Activated effector memory CD4-positive, alpha-beta T cell treated with Interleukin-2 at 50 U/mL for 16 hours (primary cell): ENCODE measurements around the gene PPARGC1A.

Source experiments
- DNase-seq: peaks from one replicate; pipeline ENCODE4 v3.0.0-alpha.2; 2020

PPARGC1A gene

DNA sequence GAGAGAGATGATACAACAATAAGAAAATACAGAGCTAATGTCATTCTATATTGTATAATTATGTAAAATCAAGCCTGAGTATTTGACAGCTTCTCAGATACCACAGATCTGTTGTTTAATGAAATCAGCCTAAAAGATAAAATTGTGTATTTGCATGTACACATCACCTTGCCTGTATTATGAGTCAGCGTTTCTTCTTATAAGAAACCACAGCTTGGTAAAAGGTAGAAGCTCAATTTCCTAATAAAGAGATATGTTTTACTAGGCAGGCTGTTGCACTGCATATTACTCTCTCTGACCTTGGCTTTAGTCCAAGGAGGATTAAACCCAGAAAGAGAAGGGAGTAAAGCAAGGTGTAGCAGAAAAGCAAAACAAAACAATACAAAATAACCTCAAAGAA lies 121.3 kb downstream of the PPARGC1A start:
- DNase-seq, result no peak

- DNase-seq, result no peak
These were observed 123.5 kb downstream of the PPARGC1A start for GRCh38 chr4:23766344-23766743.

DNA sequence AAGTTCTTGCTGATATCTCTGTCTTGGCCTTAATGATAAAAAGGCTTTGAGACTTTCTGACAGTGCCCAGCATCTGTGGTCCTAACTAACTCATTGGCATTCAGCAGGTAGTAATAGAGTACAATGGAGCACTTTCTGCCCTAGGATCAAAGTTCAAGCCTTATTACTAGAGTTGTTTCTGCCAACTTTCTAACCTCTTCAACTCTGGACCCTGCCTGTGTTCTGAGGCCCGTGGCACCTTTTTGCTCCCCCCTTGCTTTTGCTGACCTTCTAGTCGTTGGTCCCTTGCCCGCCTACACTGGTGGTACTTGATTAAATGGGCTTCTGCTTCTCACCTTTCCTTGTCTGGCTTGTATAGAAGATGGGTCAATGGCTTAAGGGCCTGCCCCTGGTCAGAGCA lies 126.3 kb downstream of the PPARGC1A start:
- DNase-seq, result no peak

DNA sequence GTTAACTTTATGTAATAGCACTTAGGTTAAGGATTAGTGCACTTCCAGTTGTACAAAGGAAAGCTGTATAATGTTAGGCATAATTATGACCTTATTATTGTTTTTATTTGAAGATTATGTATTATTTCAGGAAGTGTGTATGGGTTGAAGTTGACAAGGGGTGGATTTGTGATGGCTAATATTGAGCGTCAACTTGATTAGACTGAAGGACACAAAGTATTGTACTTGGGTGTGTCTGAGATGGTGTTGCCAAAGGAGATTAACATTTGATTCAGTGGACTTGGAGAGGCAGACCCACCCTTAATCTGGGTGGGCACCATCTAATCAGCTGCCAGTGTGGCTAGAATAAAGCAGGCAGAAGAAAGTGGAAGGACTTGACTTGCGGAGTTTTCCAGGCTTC lies 127.3 kb downstream of the PPARGC1A start:
- DNase-seq, result no peak

- no peak for DNase-seq
These were observed 130.8 kb downstream of the PPARGC1A start for GRCh38 chr4:23759066-23759465.

- DNase-seq, result no peak
These were observed 135.2 kb downstream of the PPARGC1A start for GRCh38 chr4:23754688-23755087.

DNA sequence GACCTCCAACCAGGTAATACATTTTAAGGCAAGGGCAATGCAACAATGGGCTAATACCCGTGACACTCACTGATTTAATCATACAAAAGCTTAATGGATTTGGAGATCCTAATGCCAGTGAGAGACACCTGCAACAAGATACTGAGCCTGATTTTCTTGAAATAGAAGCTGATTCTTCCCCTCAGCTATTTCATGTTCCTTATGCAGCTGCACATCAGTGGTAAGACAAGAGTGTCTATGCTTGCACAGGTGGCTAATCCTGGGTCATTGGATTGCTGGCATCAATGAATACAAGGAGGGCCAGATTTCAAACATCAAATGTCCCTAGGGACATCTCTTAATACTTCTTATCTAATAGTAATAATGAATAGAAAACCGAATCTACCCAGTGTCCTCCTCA lies 139.7 kb downstream of the PPARGC1A start:
- no peak for DNase-seq

GRCh38 chr4:23747281-23747735 lies 142.5 kb downstream of the PPARGC1A start:
- DNase-seq, result no peak

DNA sequence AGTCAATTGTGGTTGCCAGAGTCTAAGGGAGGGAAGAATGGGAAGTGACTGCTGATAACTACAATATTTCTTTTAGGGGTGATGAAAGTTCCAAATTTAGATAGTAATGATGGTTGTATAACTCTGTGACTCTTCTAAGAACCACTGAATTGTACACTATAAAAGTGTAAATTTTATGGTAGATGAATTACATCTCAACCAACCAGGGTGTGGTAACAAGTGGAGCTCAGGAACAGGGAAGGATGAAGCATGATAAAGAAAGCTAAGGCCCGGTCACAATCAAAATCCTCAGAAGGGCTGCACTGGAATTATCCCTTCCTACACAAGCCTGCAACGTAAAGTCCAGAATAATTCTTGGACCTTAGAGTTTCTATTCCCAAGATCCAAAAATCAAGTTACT lies 143.2 kb downstream of the PPARGC1A start:
- no peak for DNase-seq

DNA sequence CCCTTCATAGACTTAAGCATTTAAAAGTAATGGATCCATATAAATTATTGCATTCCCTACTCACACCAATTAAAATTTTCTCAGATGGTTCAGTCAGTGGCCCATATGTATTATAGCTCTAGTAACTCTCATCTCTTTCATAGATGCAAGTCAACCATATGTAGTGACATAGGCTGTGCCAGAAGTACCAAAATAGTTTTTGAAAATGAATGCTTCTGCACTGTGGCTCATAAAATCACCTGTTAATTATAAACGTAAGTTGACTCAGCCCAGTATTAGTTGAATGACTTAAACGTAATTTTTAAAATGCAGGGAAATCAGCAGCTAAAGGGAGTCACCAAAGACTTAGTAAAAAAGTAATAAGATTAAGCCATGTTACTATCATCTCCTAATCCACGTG lies 143.8 kb downstream of the PPARGC1A start:
- DNase-seq, result no peak

GRCh38 chr4:23745377-23745776 lies 144.5 kb downstream of the PPARGC1A start:
- DNase-seq, result no peak
